GM12878 (cell line): ENCODE data around the gene SLC37A1. TPM values are rescaled to one million over a fixed set of nuclear protein-coding genes. Genes with fewer than 3 reads are reported as not detected.

ENCODE experiments used
- ATAC-seq: fragments of 200-7000 bp; cut with Tn5 transposase; 3 replicates; pipeline ENCODE4 v1.9.1; 2020; ENCODE audit warnings: mild to moderate bottlenecking, moderate library complexity
- BruUV-seq: library from RNA; stranded (reverse); fragments of 400-500 nt; replicated peaks from 2 replicates; lab custom pipeline; 2021; lab: Mats Ljungman, UMichigan
- CTCF ChIA-PET: fragments of 300-600 bp; sonication (Branson Sonifier 250); formaldehyde crosslinking; extraction: SDS; loops from one replicate; lab custom pipeline; 2021; ENCODE audit warnings: inconsistent platforms; lab: Yijun Ruan, JAX
- POLR2A ChIA-PET: fragments of 350-600 bp; formaldehyde crosslinking; extraction: SDS; loops from one replicate; lab custom pipeline; 2021; ENCODE audit warnings: inconsistent platforms; lab: Charles Lee
- RAD21 ChIA-PET: fragments of 300-600 bp; sonication (Branson Sonifier 250); formaldehyde crosslinking; loops from one replicate; lab custom pipeline; 2023; ENCODE audit warnings: antibody characterized with exemption; ENCODE audit not compliant: unreplicated experiment; lab: Charles Lee
- SMC1A ChIA-PET: fragments of 300-600 bp; sonication (Branson Sonifier 250); formaldehyde crosslinking; loops from one replicate; lab custom pipeline; 2023; ENCODE audit not compliant: unreplicated experiment, uncharacterized antibody; lab: Charles Lee
- DNase-seq: peaks from one replicate; pipeline ENCODE4 v3.0.0-alpha.2; 2011; ENCODE audit warnings: low read depth, low spot score
- FAIRE-seq: peaks from 3 replicates; lab custom pipeline; 2011; peaks lifted over from hg19 to GRCh38; lab: Jason Lieb, UNC
- H2AFZ ChIP-seq: 2 replicates; pipeline ENCODE4 v1.6.0; 2011; ENCODE audit warnings: low read depth, low read length, control low read depth; ENCODE audit not compliant: control insufficient read depth
- H3K27ac ChIP-seq: 2 replicates; pipeline ENCODE4 v1.5.1; 2011; ENCODE audit warnings: control low read depth; ENCODE audit not compliant: control insufficient read depth, insufficient read depth
- H3K27me3 ChIP-seq, 2 experiments: replicated peaks in 1 of 2; 2 replicates each; pipeline versions ENCODE4 v1.6.0 to v1.6.1; 2011; ENCODE audit warnings: low read length in 1 of 2; ENCODE audit not compliant: control insufficient read depth in 2 of 2, insufficient read depth in 2 of 2
- H3K36me3 ChIP-seq, 2 experiments: 2 replicates each; pipeline ENCODE4 v1.5.1; 2011; ENCODE audit warnings: low read length in 1 of 2; ENCODE audit not compliant: control insufficient read depth in 2 of 2, insufficient read depth in 2 of 2
- H3K4me1 ChIP-seq: 2 replicates; pipeline ENCODE4 v1.6.1; 2011; ENCODE audit warnings: mild to moderate bottlenecking, low read length, moderate library complexity, mixed read lengths; ENCODE audit not compliant: control insufficient read depth, insufficient read depth
- H3K4me2 ChIP-seq: 2 replicates; pipeline ENCODE4 v1.6.0; 2011; ENCODE audit warnings: control low read depth; ENCODE audit not compliant: control insufficient read depth, insufficient read depth
- H3K4me3 ChIP-seq: fragments of 200-600 bp; sonication (generic); 2 replicates; pipeline ENCODE4 v1.5.1; 2016
- H3K79me2 ChIP-seq: 2 replicates; pipeline ENCODE4 v1.6.0; 2011; ENCODE audit warnings: low read length; ENCODE audit not compliant: control insufficient read depth, insufficient read depth
- H3K9ac ChIP-seq: 2 replicates; pipeline ENCODE4 v1.8.0; 2011; ENCODE audit warnings: low read length, control low read depth, mixed read lengths; ENCODE audit not compliant: control insufficient read depth, insufficient read depth
- H3K9me3 ChIP-seq: replicated peaks from 3 replicates; pipeline ENCODE4 v1.5.1; 2011; ENCODE audit warnings: mild to moderate bottlenecking, low read length; ENCODE audit not compliant: control insufficient read depth, insufficient read depth
- H4K20me1 ChIP-seq: 2 replicates; pipeline ENCODE4 v1.6.0; 2011; ENCODE audit not compliant: control insufficient read depth, insufficient read depth
- CHD2 ChIP-seq: IDR thresholded peaks from 2 replicates; pipeline ENCODE4 v1.6.1; 2011; ENCODE audit warnings: low read depth, low read length, improper control_type of control experiment, borderline replicate concordance
- MEF2B ChIP-seq: fragments of 450-650 bp; IDR thresholded peaks from 2 replicates; pipeline ENCODE4 v1.6.1; 2018; ENCODE audit warnings: mild to moderate bottlenecking, moderate library complexity; ENCODE audit not compliant: partially characterized antibody, poor library complexity, severe bottlenecking
- SPI1 ChIP-seq: IDR thresholded peaks from 2 replicates; pipeline ENCODE4 v1.6.1; 2011; ENCODE audit warnings: low read depth, mild to moderate bottlenecking, low read length, moderate library complexity, borderline replicate concordance; ENCODE audit not compliant: insufficient read depth
- TCF3 ChIP-seq: IDR thresholded peaks from 2 replicates; pipeline ENCODE4 v1.6.1; 2012; ENCODE audit warnings: low read depth, mild to moderate bottlenecking, low read length, borderline replicate concordance; ENCODE audit not compliant: insufficient read depth
- ZNF207 ChIP-seq: fragments of 450-650 bp; IDR thresholded peaks from 2 replicates; pipeline ENCODE4 v1.6.1; 2014; ENCODE audit warnings: antibody characterized with exemption, mild to moderate bottlenecking, borderline replicate concordance
- WGBS: methylation state at CpG from one replicate; pipeline ENCODE4 v1.1.6; 2016; ENCODE audit warnings: low lambda C conversion rate; ENCODE audit not compliant: insufficient replicate concordance, insufficient coverage; ENCODE audit errors: missing lambda C conversion rate; 5-methylcytosine and 5-hydroxymethylcytosine counted together
- in situ Hi-C: fragments of 300-500 bp; cut with MboI; formaldehyde crosslinking; loops from 9 replicates; pipeline ENCODE4 v1.14.3; 2018; ENCODE audit warnings: mixed read lengths
- intact Hi-C: fragments of 100-400 bp; cut with micrococcal nuclease; formaldehyde crosslinking; loops from one replicate; pipeline ENCODE4 v1.14.2; 2022; ENCODE audit not compliant: unreplicated experiment
- polyA plus RNA-seq, 11 experiments: library from polyadenylated mRNA; depleted of rRNA in 4 of 11; unstranded in 6 of 11; stranded (reverse) in 5 of 11; fragments of >200 nt; fragmentation: Nextera tagmentation in 4 of 11; fragmentation: Illumina TruSeq in 1 of 11; extraction: Ambion mirVana in 4 of 11; extraction: Trizol in 1 of 11; gene quantifications; 1 replicate in 1 of 11; 2 replicates in 10 of 11; pipeline versions ENCODE4 v1.2.1 to v1.2.3, GENCODE V29; 2011 to 2016; ENCODE audit warnings: inconsistent platforms in 2 of 11, missing spikeins in 2 of 11, low read depth in 1 of 11
- total RNA-seq, 4 experiments: library from RNA; depleted of rRNA in 3 of 4; stranded (reverse); fragments of >200 nt in 3 of 4; fragmentation: Illumina TruSeq in 1 of 4; extraction: Trizol in 1 of 4; gene quantifications; 2 replicates each; pipeline versions ENCODE4 v1.2.1 to v1.2.3, GENCODE V29; 2013 to 2021
- TF ChIP-seq, protein P1 (sequence below): fragments of 450-650 bp; IDR thresholded peaks from 2 replicates; pipeline ENCODE4 v1.6.1; 2017; ENCODE audit warnings: low read depth, mild to moderate bottlenecking, moderate library complexity
- TF ChIP-seq, protein P2 (sequence below): fragments of 450-650 bp; IDR thresholded peaks from 2 replicates; pipeline ENCODE4 v1.6.1; 2016; ENCODE audit warnings: mild to moderate bottlenecking, moderate library complexity, borderline replicate concordance

Gene SLC37A1
- total and polyA plus RNA-seq, 10 of the 15 experiments (the other 5 are each of a cell fraction or from before 2014, with no cell fraction given) = 1.1 to 35.5 (median 24.4) TPM

DNA sequence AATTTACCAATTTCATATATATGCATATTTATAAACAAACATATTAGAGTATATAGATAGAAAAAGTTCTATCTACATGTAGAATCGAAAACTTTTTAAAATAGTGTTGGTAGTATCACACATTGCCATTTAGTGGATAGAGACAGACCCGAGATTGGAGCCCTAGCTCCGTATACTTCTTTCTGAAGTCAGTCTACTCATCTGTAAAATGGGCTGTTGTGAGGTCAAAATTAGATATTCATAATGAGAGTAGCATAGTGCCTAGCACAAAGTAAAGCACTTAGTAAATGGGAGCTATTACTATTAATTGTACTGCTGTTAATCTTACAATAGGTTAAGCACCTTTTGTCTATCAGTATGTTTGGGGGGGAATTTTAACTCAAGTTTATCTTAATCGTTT lies 13.4 kb upstream of the SLC37A1 start:
- H4K20me1 ChIP-seq = no peaks in the 10 kb centered on the region
- H3K27me3 ChIP-seq = no peaks in the 10 kb centered on the region
- no peak for FAIRE-seq
- no peak overlapping the region for H2AFZ ChIP-seq
- intact Hi-C loops = no loop called here
- no TSS peak for BruUV-seq
- ChIA-PET SMC1A (interaction anchor here (0.6 to 2.7 kb wide), 4 partner anchors 16 to 36 kb away, joined by 3 to 7 read pairs (median 4); no protein-coding TSS in a partner anchor), RAD21 (interaction anchor here (0.8 to 1.5 kb wide), 3 partner anchors 15 to 37 kb away, joined by 3 to 5 read pairs (median 5); no protein-coding TSS in a partner anchor)
- no peak for DNase-seq
- no peak for ATAC-seq
- H3K4me1 ChIP-seq = peaks cover 35% of the 10 kb centered on the region
- no peaks in the 10 kb centered on the region for H3K36me3 ChIP-seq
- no peak overlapping the region for H3K4me2 ChIP-seq
- TF ChIP-seq SPI1 (no peak), CHD2 (no peak), TCF3 (no peak), ZNF207 (no peak), MEF2B (no peak)
- TF ChIP-seq, protein P1, sequence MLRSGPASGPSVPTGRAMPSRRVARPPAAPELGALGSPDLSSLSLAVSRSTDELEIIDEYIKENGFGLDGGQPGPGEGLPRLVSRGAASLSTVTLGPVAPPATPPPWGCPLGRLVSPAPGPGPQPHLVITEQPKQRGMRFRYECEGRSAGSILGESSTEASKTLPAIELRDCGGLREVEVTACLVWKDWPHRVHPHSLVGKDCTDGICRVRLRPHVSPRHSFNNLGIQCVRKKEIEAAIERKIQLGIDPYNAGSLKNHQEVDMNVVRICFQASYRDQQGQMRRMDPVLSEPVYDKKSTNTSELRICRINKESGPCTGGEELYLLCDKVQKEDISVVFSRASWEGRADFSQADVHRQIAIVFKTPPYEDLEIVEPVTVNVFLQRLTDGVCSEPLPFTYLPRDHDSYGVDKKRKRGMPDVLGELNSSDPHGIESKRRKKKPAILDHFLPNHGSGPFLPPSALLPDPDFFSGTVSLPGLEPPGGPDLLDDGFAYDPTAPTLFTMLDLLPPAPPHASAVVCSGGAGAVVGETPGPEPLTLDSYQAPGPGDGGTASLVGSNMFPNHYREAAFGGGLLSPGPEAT = no peak
- TF ChIP-seq, protein P2, sequence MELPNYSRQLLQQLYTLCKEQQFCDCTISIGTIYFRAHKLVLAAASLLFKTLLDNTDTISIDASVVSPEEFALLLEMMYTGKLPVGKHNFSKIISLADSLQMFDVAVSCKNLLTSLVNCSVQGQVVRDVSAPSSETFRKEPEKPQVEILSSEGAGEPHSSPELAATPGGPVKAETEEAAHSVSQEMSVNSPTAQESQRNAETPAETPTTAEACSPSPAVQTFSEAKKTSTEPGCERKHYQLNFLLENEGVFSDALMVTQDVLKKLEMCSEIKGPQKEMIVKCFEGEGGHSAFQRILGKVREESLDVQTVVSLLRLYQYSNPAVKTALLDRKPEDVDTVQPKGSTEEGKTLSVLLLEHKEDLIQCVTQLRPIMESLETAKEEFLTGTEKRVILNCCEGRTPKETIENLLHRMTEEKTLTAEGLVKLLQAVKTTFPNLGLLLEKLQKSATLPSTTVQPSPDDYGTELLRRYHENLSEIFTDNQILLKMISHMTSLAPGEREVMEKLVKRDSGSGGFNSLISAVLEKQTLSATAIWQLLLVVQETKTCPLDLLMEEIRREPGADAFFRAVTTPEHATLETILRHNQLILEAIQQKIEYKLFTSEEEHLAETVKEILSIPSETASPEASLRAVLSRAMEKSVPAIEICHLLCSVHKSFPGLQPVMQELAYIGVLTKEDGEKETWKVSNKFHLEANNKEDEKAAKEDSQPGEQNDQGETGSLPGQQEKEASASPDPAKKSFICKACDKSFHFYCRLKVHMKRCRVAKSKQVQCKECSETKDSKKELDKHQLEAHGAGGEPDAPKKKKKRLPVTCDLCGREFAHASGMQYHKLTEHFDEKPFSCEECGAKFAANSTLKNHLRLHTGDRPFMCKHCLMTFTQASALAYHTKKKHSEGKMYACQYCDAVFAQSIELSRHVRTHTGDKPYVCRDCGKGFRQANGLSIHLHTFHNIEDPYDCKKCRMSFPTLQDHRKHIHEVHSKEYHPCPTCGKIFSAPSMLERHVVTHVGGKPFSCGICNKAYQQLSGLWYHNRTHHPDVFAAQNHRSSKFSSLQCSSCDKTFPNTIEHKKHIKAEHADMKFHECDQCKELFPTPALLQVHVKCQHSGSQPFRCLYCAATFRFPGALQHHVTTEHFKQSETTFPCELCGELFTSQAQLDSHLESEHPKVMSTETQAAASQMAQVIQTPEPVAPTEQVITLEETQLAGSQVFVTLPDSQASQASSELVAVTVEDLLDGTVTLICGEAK = no peak
- TF ChIP-seq, all 136 proteins: peak for 0
- Histone ChIP-seq H3K9ac (no peak overlapping the region), H3K9me3 (no peaks in the 10 kb centered on the region), H3K4me3 (no peak overlapping the region), H3K27ac (no peak overlapping the region), H3K79me2 (no peaks in the 10 kb centered on the region)
- POLR2A ChIA-PET = interaction anchor here (1.8 kb wide), 1 partner anchor 22 kb away, joined by 9 read pairs; no protein-coding TSS in a partner anchor
- CTCF ChIA-PET = interaction anchor here (1.1 to 2.1 kb wide), 2 partner anchors 9 to 15 kb away, joined by 3 to 4 read pairs; no protein-coding TSS in a partner anchor
- in situ Hi-C loops = no loop called here
- 50% methylated on average over 4 of the region's 4 CpGs for WGBS
